Neural progenitor cell (in vitro differentiated cells): ENCODE results near the gene TNFSF4. TPM values are rescaled to one million over a fixed set of nuclear protein-coding genes. Genes with fewer than 3 reads are reported as not detected.

Experiments
- DNase-seq: peaks from one replicate; pipeline ENCODE4 v3.0.0-alpha.2; 2016; ENCODE audit warnings: low spot score
- H2AFZ ChIP-seq: fragments of 200-600 bp; sonication (generic); replicated peaks from 2 replicates; pipeline ENCODE4 v1.6.1; 2016; ENCODE audit warnings: antibody characterized with exemption
- H3F3A ChIP-seq: fragments of 200-600 bp; sonication (generic); 2 replicates; pipeline ENCODE4 v1.6.1; 2016; ENCODE audit warnings: antibody characterized with exemption, low read depth
- H3K27ac ChIP-seq: fragments of 200-600 bp; sonication (generic); 2 replicates; pipeline ENCODE4 v1.5.1; 2016; ENCODE audit warnings: mild to moderate bottlenecking
- H3K27me3 ChIP-seq: fragments of 200-600 bp; sonication (generic); 2 replicates; pipeline ENCODE4 v1.6.1; 2016; ENCODE audit warnings: mild to moderate bottlenecking, moderate library complexity
- H3K36me3 ChIP-seq: fragments of 200-600 bp; sonication (generic); 2 replicates; pipeline ENCODE4 v1.5.1; 2016
- H3K4me1 ChIP-seq: fragments of 200-600 bp; sonication (generic); 2 replicates; pipeline ENCODE4 v1.6.1; 2016; ENCODE audit warnings: mixed run types
- H3K4me2 ChIP-seq: fragments of 200-600 bp; sonication (generic); 2 replicates; pipeline ENCODE4 v1.6.1; 2016
- H3K4me3 ChIP-seq: fragments of 200-600 bp; sonication (generic); 2 replicates; pipeline ENCODE4 v1.5.1; 2016
- H3K79me2 ChIP-seq: fragments of 200-600 bp; sonication (generic); 2 replicates; pipeline ENCODE4 v1.6.1; 2016; ENCODE audit warnings: low read depth
- H3K9ac ChIP-seq: fragments of 200-600 bp; sonication (generic); 2 replicates; pipeline ENCODE4 v1.6.1; 2016
- H3K9me3 ChIP-seq: fragments of 200-600 bp; sonication (generic); 2 replicates; pipeline ENCODE4 v1.5.1; 2016; ENCODE audit warnings: low read depth
- H4K20me1 ChIP-seq: fragments of 200-600 bp; sonication (generic); 2 replicates; pipeline ENCODE4 v1.6.1; 2016; ENCODE audit warnings: low read depth
- H3K27ac Mint-ChIP-seq: 3 replicates; pipeline ENCODE4 v1.8.0; 2021; ENCODE audit warnings: mixed read lengths
- H3K27me3 Mint-ChIP-seq: 2 replicates; pipeline ENCODE4 v1.8.0; 2022; ENCODE audit warnings: low read depth, mild to moderate bottlenecking, inconsistent platforms, moderate library complexity, mixed read lengths; ENCODE audit not compliant: insufficient read depth
- H3K36me3 Mint-ChIP-seq: 3 replicates; pipeline ENCODE4 v1.8.0; 2021; ENCODE audit warnings: mixed read lengths
- H3K4me1 Mint-ChIP-seq: 3 replicates; pipeline ENCODE4 v1.8.0; 2021; ENCODE audit warnings: mixed read lengths
- H3K4me3 Mint-ChIP-seq: 3 replicates; pipeline ENCODE4 v1.8.0; 2021; ENCODE audit warnings: mild to moderate bottlenecking, moderate library complexity, mixed read lengths
- H3K9me3 Mint-ChIP-seq: 3 replicates; pipeline ENCODE4 v1.8.0; 2020; ENCODE audit warnings: mixed read lengths
- EZH2 ChIP-seq: fragments of 200-600 bp; sonication (generic); IDR thresholded peaks from 2 replicates; pipeline ENCODE4 v1.6.1; 2017; ENCODE audit warnings: antibody characterized with exemption, mild to moderate bottlenecking, moderate library complexity
- EZH2phosphoT487 ChIP-seq: fragments of 200-600 bp; sonication (generic); IDR thresholded peaks from 2 replicates; pipeline ENCODE4 v1.6.1; 2017; ENCODE audit warnings: antibody characterized with exemption
- total RNA-seq: library from RNA; depleted of rRNA; stranded (reverse); fragments of >200 nt; gene quantifications from 2 replicates; pipeline ENCODE4 v1.2.3, GENCODE V29; 2015; ENCODE audit warnings: low replicate concordance
- TF ChIP-seq, protein P1 (sequence below): fragments of 200-600 bp; sonication (generic); IDR thresholded peaks from 2 replicates; pipeline ENCODE4 v1.5.1; 2017; ENCODE audit warnings: antibody characterized with exemption, mild to moderate bottlenecking

Gene TNFSF4
- total RNA-seq, 1 donor from 2014 or later, result 2.1 TPM

DNA sequence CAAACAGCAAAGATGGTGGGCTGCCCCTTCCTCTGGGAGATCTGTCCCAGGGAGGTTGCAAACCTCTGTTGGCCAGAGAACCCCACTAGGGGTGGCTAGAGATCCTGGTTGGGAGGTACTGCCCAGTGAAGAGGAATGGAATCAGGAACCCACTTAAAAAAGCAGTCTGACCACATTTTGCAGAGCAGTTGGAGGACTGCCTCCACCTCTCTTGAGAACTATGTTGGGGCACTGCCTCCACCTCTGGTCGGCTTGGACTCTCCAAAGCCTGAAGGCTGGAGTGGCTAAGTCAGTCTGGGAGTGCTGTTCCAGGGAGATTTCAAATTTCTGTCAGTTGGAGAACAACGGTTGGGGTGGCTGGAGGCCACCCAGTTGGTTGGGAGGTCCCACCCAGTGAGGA is 58.6 kb downstream of the TNFSF4 start:
- no peaks in the 10 kb centered on the region for H4K20me1 ChIP-seq
- no peaks in the 10 kb centered on the region for H3K27me3 ChIP-seq
- H3K27ac ChIP-seq, result no peak overlapping the region
- TF ChIP-seq, protein P1, sequence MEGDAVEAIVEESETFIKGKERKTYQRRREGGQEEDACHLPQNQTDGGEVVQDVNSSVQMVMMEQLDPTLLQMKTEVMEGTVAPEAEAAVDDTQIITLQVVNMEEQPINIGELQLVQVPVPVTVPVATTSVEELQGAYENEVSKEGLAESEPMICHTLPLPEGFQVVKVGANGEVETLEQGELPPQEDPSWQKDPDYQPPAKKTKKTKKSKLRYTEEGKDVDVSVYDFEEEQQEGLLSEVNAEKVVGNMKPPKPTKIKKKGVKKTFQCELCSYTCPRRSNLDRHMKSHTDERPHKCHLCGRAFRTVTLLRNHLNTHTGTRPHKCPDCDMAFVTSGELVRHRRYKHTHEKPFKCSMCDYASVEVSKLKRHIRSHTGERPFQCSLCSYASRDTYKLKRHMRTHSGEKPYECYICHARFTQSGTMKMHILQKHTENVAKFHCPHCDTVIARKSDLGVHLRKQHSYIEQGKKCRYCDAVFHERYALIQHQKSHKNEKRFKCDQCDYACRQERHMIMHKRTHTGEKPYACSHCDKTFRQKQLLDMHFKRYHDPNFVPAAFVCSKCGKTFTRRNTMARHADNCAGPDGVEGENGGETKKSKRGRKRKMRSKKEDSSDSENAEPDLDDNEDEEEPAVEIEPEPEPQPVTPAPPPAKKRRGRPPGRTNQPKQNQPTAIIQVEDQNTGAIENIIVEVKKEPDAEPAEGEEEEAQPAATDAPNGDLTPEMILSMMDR, result no peak
- TF ChIP-seq EZH2phosphoT487 (no peak), EZH2 (no peak)
- no peaks in the 10 kb centered on the region for H3K9me3 ChIP-seq
- Mint-ChIP-seq H3K9me3 (peaks cover 9% of the 10 kb centered on the region), H3K4me3 (no peak overlapping the region), H3K4me1 (no peaks in the 10 kb centered on the region), H3K27ac (no peak overlapping the region), H3K36me3 (peaks cover 2% of the 10 kb centered on the region), H3K27me3 (no peaks in the 10 kb centered on the region)
- H3K9ac ChIP-seq, result no peak overlapping the region
- H3K36me3 ChIP-seq, result no peaks in the 10 kb centered on the region
- H3K79me2 ChIP-seq, result no peaks in the 10 kb centered on the region
- H3F3A ChIP-seq, result no peaks in the 10 kb centered on the region
- no peaks in the 10 kb centered on the region for H3K4me1 ChIP-seq
- no peak for DNase-seq
- H3K4me2 ChIP-seq, result no peak overlapping the region
- no peak overlapping the region for H3K4me3 ChIP-seq
- H2AFZ ChIP-seq, result no peak overlapping the region

DNA sequence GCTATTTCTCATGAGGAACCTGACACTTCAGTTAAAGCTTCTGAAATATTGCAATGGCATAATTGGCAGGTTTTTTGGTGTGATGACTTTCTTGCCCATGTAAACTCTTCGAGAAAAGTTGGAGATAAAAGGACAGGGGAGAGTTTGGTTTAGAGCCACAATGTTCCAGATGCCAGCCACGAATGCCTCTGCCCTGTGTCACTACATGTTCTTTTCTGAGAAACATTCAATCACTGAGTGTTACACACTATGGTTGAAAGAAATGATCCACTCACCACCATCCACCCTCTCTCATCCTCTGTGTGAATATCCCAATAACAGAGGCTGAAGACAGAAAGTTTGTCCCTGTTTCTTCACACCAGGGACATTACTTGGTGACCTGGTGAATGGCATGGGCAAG is 66.4 kb downstream of the TNFSF4 start:
- no peak overlapping the region for H3K4me3 Mint-ChIP-seq
- no peaks in the 10 kb centered on the region for H3K36me3 ChIP-seq
- no peak overlapping the region for H3K4me3 ChIP-seq
- no peaks in the 10 kb centered on the region for H3K9me3 Mint-ChIP-seq
- no peak overlapping the region for H3K4me2 ChIP-seq
- no peaks in the 10 kb centered on the region for H4K20me1 ChIP-seq
- no peak overlapping the region for H3K27ac Mint-ChIP-seq
- no peaks in the 10 kb centered on the region for H3K27me3 ChIP-seq
- TF ChIP-seq EZH2phosphoT487 (no peak), EZH2 (no peak)
- TF ChIP-seq, protein P1, result no peak
- H3K4me1 Mint-ChIP-seq, result no peaks in the 10 kb centered on the region
- no peak overlapping the region for H3K9ac ChIP-seq
- no peaks in the 10 kb centered on the region for H3K36me3 Mint-ChIP-seq
- H3K4me1 ChIP-seq, result no peaks in the 10 kb centered on the region
- H3K27me3 Mint-ChIP-seq, result no peaks in the 10 kb centered on the region
- no peaks in the 10 kb centered on the region for H3F3A ChIP-seq
- no peaks in the 10 kb centered on the region for H3K9me3 ChIP-seq
- DNase-seq, result no peak
- H2AFZ ChIP-seq, result no peak overlapping the region
- H3K79me2 ChIP-seq, result no peaks in the 10 kb centered on the region
- no peak overlapping the region for H3K27ac ChIP-seq

DNA sequence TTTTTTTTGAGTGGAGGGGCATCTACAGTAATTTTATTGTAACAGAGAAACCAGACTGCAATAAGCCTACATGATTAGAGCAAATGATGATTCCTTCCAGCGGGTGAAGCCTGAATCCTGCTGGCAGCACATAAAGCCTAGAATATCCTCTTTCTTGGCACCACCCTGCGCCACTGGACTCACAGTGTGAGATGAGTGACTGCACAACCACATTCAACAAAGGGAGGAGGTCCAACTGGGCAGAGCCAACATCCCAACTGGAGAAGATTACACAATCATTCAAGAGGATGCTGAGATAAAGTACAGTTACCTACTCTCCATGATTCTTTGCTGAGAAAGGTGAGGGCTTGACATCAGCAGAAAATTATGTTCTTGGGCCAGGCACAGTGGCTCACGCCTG is 67.4 kb downstream of the TNFSF4 start:
- TF ChIP-seq, protein P1, result no peak
- TF ChIP-seq EZH2phosphoT487 (no peak), EZH2 (no peak)
- Histone ChIP-seq H3K27ac (no peak overlapping the region), H4K20me1 (no peaks in the 10 kb centered on the region), H3K9me3 (no peaks in the 10 kb centered on the region), H3K36me3 (no peaks in the 10 kb centered on the region), H3K4me1 (no peaks in the 10 kb centered on the region), H3F3A (no peaks in the 10 kb centered on the region), H3K27me3 (no peaks in the 10 kb centered on the region), H3K4me2 (no peak overlapping the region), H3K9ac (no peak overlapping the region), H3K4me3 (no peak overlapping the region), H3K79me2 (no peaks in the 10 kb centered on the region), H2AFZ (no peak overlapping the region)
- no peak for DNase-seq
- Mint-ChIP-seq H3K27ac (no peak overlapping the region), H3K4me1 (no peaks in the 10 kb centered on the region), H3K27me3 (no peaks in the 10 kb centered on the region), H3K36me3 (no peaks in the 10 kb centered on the region), H3K9me3 (no peaks in the 10 kb centered on the region), H3K4me3 (no peak overlapping the region)
